Bronchial epithelial cell (primary cell): ENCODE results near the gene PRKCZ. TPM values are rescaled to one million over a fixed set of nuclear protein-coding genes. Genes with fewer than 3 reads are reported as not detected.
A peak's percentile ranks its signal among the peaks of the same experiment; 100 is the strongest.

ENCODE experiments used
- DNase-seq: peaks from one replicate; pipeline ENCODE4 v3.0.0-alpha.2; 2010; ENCODE audit warnings: low read depth
- FAIRE-seq: peaks from 2 replicates; lab custom pipeline; 2011; peaks lifted over from hg19 to GRCh38; lab: Jason Lieb, UNC
- H3K27me3 ChIP-seq: 2 replicates; pipeline ENCODE4 v1.5.1; 2011; ENCODE audit warnings: low read length; ENCODE audit not compliant: control insufficient read depth, insufficient read depth
- H3K36me3 ChIP-seq: 2 replicates; pipeline ENCODE4 v1.5.1; 2011; ENCODE audit warnings: low read length; ENCODE audit not compliant: control insufficient read depth, insufficient read depth
- H3K4me3 ChIP-seq: 2 replicates; pipeline ENCODE4 v1.5.1; 2011; ENCODE audit warnings: mild to moderate bottlenecking, low read depth, low read length, control low read depth
- CTCF ChIP-seq: IDR thresholded peaks from 2 replicates; pipeline ENCODE4 v1.5.1; 2011; ENCODE audit warnings: mild to moderate bottlenecking, moderate library complexity, low read length, control low read depth, inconsistent platforms; ENCODE audit not compliant: insufficient read depth, severe bottlenecking
- total RNA-seq: library from RNA; depleted of rRNA; stranded (reverse); fragments of >200 nt; gene quantifications from 2 replicates; pipeline ENCODE4 v1.2.1, GENCODE V29; 2014

Gene PRKCZ
- total RNA-seq, 1 donor from 2014 or later = 38.4 TPM

- no peak for DNase-seq
- Histone ChIP-seq H3K27me3 (no peaks in the 10 kb centered on the region), H3K36me3 (peaks cover 10% of the 10 kb centered on the region), H3K4me3 (no peak overlapping the region)
- no peak for TF ChIP-seq CTCF
- FAIRE-seq = no peak
These were observed 115.4 kb downstream of the PRKCZ start for GRCh38 chr1:2165646-2166045.

- DNase-seq (no peak), FAIRE-seq (no peak)
- Histone ChIP-seq H3K27me3 (no peaks in the 10 kb centered on the region), H3K36me3 (peaks cover 8% of the 10 kb centered on the region), H3K4me3 (no peak overlapping the region)
- TF ChIP-seq CTCF = no peak
These were observed 116.0 kb downstream of the PRKCZ start for GRCh38 chr1:2166254-2166653.

DNA sequence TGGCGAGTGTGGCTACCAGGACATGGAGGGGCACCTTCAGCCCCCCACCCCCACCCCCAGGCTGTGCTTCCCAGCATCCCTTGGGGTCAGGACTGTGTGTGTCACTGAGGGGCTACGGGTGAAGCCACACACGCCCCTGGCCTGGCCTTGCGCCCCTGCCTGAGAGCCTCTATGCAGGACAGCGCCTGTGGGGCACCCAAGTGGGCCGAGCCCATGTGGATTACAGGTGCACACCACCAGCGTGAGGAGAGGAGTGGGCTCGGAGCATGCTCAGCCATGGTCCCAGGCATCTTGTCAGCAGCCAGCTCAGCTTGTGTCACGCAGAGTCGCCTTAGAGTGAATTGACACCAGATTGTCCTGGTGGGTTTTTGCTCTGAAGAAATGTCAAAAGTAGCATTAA lies 116.5 kb downstream of the PRKCZ start:
- no peaks in the 10 kb centered on the region for H3K27me3 ChIP-seq
- peaks cover 8% of the 10 kb centered on the region for H3K36me3 ChIP-seq
- H3K4me3 ChIP-seq = no peak overlapping the region
- FAIRE-seq (peak; percentile 13), DNase-seq (no peak)
- TF ChIP-seq CTCF = no peak

- FAIRE-seq (no peak), DNase-seq (no peak)
- no peaks in the 10 kb centered on the region for H3K27me3 ChIP-seq
- H3K36me3 ChIP-seq = peaks cover 10% of the 10 kb centered on the region
- no peak for TF ChIP-seq CTCF
- no peak overlapping the region for H3K4me3 ChIP-seq
These were observed 117.9 kb downstream of the PRKCZ start for GRCh38 chr1:2168090-2168489.

DNA sequence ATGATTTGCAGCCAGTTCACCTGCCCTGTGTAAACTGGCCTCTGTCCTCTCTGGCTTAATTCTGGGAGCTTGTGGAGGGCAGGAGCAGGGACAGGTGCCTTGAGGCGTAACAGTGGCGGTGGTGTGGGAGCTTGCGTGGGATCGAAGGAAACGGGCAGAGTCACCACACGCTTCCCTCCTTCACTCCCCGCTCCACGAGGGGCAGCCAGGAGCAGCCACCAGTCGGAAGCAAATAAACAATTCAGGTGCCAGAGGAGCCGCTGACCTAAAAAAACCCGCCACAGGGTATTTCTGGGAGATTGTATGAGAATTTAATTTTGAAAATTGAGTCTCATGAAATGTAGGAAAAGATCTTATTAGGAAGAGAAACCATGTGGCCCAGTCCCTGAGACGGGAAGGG lies 118.3 kb downstream of the PRKCZ start:
- Histone ChIP-seq H3K4me3 (no peak overlapping the region), H3K27me3 (no peaks in the 10 kb centered on the region), H3K36me3 (peaks cover 8% of the 10 kb centered on the region)
- FAIRE-seq = no peak
- no peak for DNase-seq
- TF ChIP-seq CTCF = no peak

GRCh38 chr1:2169200-2169836 lies 119.1 kb downstream of the PRKCZ start:
- peaks cover 9% of the 10 kb centered on the region for H3K36me3 ChIP-seq
- no peaks in the 10 kb centered on the region for H3K27me3 ChIP-seq
- DNase-seq (no peak), FAIRE-seq (no peak)
- no peak overlapping the region for H3K4me3 ChIP-seq
- TF ChIP-seq CTCF = no peak
